ENCODE measurements around the gene SETSIP. TPM values are rescaled to one million over a fixed set of nuclear protein-coding genes. Genes with fewer than 3 reads are reported as not detected.

Gene SETSIP
- total and polyA plus RNA-seq, 8 donors = not detected

- Histone ChIP-seq H3K27me3 (no peaks in the 10 kb centered on the region), H3K4me1 (no peaks in the 10 kb centered on the region), H3K27ac (no peak overlapping the region), H3K4me3 (no peak overlapping the region), H3K9me3 (no peaks in the 10 kb centered on the region), H3K36me3 (no peaks in the 10 kb centered on the region)
- no peak for DNase-seq
- no peak for TF ChIP-seq CTCF (IDR thresholded peaks at IDR 0.05)
- no peak for TF ChIP-seq POLR2A (IDR thresholded peaks at IDR 0.05)
- TF ChIP-seq POLR2AphosphoS5 (IDR thresholded peaks at IDR 0.05) = no peak
- TF ChIP-seq EP300 (IDR thresholded peaks at IDR 0.05) = no peak
- intact Hi-C loops (cut with DNase I; ENCODE audit: low total_unique reads) = no loop called here
Observed at GRCh38 chr1:92051948-92052347, 23.3 kb downstream of the SETSIP start.

GRCh38 chr1:92045766-92046495, 29.3 kb downstream of the SETSIP start:
- TF ChIP-seq POLR2A (IDR thresholded peaks at IDR 0.05) (no peak), POLR2AphosphoS5 (IDR thresholded peaks at IDR 0.05) (no peak)
- intact Hi-C loops (cut with DNase I; ENCODE audit: low total_unique reads) = no loop called here
- DNase-seq = no peak
- no peaks in the 10 kb centered on the region for H3K9me3 ChIP-seq
- WGBS, 5 donors = 89 to 94% (median 90%) methylated on average over 2 of the region's 2 CpGs
- peaks cover 0 to 3% (median 0%) of the 10 kb centered on the region in 3 donors for H3K27me3 ChIP-seq
- H3K4me3 ChIP-seq = no peak overlapping the region
- H3K27ac ChIP-seq = no peak overlapping the region
- no peaks in the 10 kb centered on the region for H3K36me3 ChIP-seq
- H3K4me1 ChIP-seq = no peaks in the 10 kb centered on the region

- 47 to 67% (median 58%) methylated on average over 5 of the region's 5 CpGs for WGBS, 5 donors
- Histone ChIP-seq H3K4me1 (no peaks in the 10 kb centered on the region), H3K4me3 (no peak overlapping the region), H3K27me3 (peaks cover 0 to 3% (median 0%) of the 10 kb centered on the region in 3 donors), H3K27ac (no peak overlapping the region), H3K9me3 (no peaks in the 10 kb centered on the region), H3K36me3 (no peaks in the 10 kb centered on the region)
- intact Hi-C loops (cut with DNase I; ENCODE audit: low total_unique reads) = no loop called here
- no peak for DNase-seq
- TF ChIP-seq POLR2A (IDR thresholded peaks at IDR 0.05) = no peak
- TF ChIP-seq EP300 (IDR thresholded peaks at IDR 0.05) = no peak
- no peak for TF ChIP-seq POLR2AphosphoS5 (IDR thresholded peaks at IDR 0.05)
- no peak for TF ChIP-seq CTCF (IDR thresholded peaks at IDR 0.05)
Observed at GRCh38 chr1:92043621-92044020, 31.6 kb downstream of the SETSIP start.

GRCh38 chr1:92040971-92041370, 34.2 kb downstream of the SETSIP start:
- H3K36me3 ChIP-seq = no peaks in the 10 kb centered on the region
- TF ChIP-seq CTCF (IDR thresholded peaks at IDR 0.05) (no peak), POLR2A (IDR thresholded peaks at IDR 0.05) (no peak), EP300 (IDR thresholded peaks at IDR 0.05) (no peak), POLR2AphosphoS5 (IDR thresholded peaks at IDR 0.05) (no peak)
- no peak overlapping the region for H3K27ac ChIP-seq
- no peaks in the 10 kb centered on the region for H3K4me1 ChIP-seq
- peaks cover 0 to 3% (median 0%) of the 10 kb centered on the region in 3 donors for H3K27me3 ChIP-seq
- no peaks in the 10 kb centered on the region for H3K9me3 ChIP-seq
- 78 to 94% (median 81%) methylated on average over 1 of the region's 1 CpG for WGBS, 5 donors
- no peak for DNase-seq
- intact Hi-C loops (cut with DNase I; ENCODE audit: low total_unique reads) = no loop called here
- no peak overlapping the region for H3K4me3 ChIP-seq

- Histone ChIP-seq H3K36me3 (no peaks in the 10 kb centered on the region), H3K27ac (no peak overlapping the region), H3K9me3 (no peaks in the 10 kb centered on the region), H3K4me1 (no peaks in the 10 kb centered on the region), H3K27me3 (peaks cover 0 to 3% (median 0%) of the 10 kb centered on the region in 3 donors), H3K4me3 (no peak overlapping the region)
- no peak for TF ChIP-seq EP300 (IDR thresholded peaks at IDR 0.05)
- TF ChIP-seq POLR2A (IDR thresholded peaks at IDR 0.05) = no peak
- no peak for TF ChIP-seq POLR2AphosphoS5 (IDR thresholded peaks at IDR 0.05)
- no peak for TF ChIP-seq CTCF (IDR thresholded peaks at IDR 0.05)
- WGBS, 5 donors = 86 to 91% (median 87%) methylated on average over 2 of the region's 2 CpGs
- intact Hi-C loops (cut with DNase I; ENCODE audit: low total_unique reads) = no loop called here
- DNase-seq = peak in 1 of 2 donors; percentile 4
Observed at GRCh38 chr1:92038695-92039346, 36.4 kb downstream of the SETSIP start.

All from stomach (tissue), 9 donors.